OCI-M2 (cell line): Measurements from ENCODE around the gene PAWR.
"Not testable (repeated sequence)": the region's sequence is repeated elsewhere in the genome, so short reads cannot be mapped to it uniquely, and the experiment has no call there.

Experiments used
- DNase-seq: peaks from one replicate; lab custom pipeline; 2025; ENCODE audit not compliant: unreplicated experiment; lab: John Stamatoyannopoulos, UW

Gene PAWR

GRCh38 chr12:79687711-79688260, 3.0 kb downstream of the PAWR start:
- DNase-seq, result no peak

GRCh38 chr12:79686171-79686570, 4.6 kb downstream of the PAWR start:
- no peak for DNase-seq

DNA sequence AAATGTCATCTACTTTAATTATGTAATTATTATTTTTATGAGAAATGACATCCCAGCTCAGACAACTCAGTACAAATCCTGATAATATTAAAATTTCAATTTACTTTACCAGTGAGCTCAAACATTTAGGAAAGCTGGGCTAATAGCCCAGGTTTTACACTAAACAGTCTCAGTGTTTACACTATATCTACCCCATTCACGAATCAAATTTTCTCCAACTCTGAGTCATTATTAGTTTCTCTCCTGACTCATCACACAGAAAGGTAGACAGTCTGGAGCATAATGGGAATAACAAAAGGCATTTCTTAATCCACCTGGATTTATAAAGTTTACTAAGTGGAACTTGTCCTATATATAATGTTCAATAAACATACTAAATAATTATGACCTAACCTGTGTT, 5.7 kb downstream of the PAWR start:
- DNase-seq, result no peak

GRCh38 chr12:79684338-79684737, 6.4 kb downstream of the PAWR start:
- not testable (repeated sequence) for DNase-seq

GRCh38 chr12:79682593-79682992, 8.2 kb downstream of the PAWR start:
- DNase-seq, result no peak

DNA sequence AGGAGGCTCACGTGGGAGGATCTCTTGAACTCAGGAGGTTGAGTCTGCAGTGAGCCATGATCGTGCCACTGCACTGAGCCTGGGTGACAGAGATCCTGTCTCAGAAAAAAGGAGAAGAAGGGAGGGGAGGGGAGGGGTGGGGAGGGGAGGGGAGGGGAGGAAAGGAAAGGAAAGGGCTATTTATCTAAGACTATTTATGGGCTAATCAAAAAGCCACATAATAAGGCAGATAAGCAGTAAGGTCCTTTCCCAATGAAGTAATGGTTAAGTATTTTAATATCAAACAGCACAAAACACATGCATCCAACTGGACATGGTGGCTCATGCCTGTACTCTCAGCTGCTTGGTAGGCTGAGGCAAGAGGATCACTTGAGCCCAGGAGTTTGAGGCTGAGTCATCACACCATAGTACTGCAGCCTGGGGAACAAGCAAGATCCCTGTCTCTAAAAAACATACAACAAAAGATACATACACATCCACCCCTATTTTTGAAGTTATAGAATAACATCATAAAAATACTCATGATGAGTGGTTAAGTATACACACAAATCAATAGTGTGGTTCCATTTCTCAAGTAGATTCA, 9.7 kb downstream of the PAWR start:
- no peak for DNase-seq

DNA sequence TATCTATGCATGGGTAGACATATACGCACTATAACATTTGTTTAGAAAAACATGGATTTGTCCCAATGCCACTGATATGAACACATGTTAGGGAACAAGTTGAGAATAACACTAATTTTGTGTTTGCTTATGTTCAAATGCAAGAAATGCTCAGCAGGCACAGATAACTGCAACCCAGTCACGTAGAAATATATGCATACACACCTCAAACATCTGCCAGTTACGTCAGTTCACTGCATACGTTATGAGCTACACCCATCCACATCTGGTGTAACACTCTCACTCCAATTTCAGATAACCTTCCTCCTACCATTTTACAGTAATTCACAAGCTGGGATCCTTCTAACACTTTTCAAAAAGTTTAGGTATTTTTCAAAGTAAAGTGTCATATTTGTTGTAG, 10.7 kb downstream of the PAWR start:
- DNase-seq, result no peak

DNA sequence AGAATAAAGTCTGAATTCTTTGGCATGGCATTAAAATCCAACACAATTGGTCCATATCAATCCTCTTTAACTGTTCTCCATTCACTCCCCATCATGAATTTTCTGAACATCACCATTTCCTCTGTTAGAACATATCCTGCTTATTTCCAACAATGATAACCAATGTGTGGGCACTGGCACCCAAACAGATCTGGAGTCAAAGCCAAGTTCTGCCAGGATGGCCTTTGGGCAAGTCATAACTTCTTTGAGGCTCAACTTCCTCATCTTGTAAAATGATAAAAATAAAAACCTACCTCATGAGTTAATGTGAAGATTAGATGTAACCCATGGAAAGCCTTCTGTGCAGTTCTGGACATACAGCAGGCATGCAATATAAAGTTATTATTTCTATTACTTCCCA, 12.5 kb downstream of the PAWR start:
- DNase-seq, result no peak

DNA sequence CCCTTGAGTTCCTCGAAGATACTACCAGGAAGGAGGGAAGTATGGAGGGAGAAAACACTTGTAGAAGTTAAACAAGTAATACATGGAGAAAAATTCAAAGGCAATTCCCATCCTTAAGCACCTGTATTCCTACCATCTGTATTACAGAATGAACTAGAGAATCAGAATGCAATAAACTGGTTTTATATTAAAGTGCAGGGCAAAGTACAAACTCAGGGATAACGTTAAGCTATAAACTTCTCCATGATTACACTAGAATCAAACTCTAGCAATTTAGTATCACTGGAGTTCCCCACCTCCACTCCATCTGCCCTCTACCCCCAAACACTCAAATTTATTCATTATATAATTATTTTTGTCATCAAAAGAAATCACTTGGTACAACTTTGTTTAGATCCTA, 13.1 kb downstream of the PAWR start:
- no peak for DNase-seq

DNA sequence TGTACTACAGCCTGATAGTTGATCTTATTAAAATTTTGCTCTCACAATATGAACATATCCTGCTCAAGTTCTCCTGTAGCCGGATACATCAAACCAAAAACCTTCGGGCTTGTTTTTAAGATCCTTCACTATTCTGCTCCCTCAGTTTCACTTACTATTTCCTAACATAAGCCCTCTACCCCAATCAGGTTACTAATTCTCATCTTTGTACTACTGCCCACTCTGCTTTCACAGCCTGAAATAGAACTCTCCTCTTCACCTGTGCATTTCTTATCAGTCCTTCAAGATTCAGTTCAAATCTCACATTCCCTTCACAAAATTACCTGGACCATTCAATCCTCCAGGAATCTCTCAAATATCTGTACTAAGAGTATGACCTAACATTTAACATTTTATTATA, 14.2 kb downstream of the PAWR start:
- DNase-seq, result no peak

GRCh38 chr12:79674629-79675028, 16.1 kb downstream of the PAWR start:
- no peak for DNase-seq

GRCh38 chr12:79673354-79673753, 17.4 kb downstream of the PAWR start:
- no peak for DNase-seq

DNA sequence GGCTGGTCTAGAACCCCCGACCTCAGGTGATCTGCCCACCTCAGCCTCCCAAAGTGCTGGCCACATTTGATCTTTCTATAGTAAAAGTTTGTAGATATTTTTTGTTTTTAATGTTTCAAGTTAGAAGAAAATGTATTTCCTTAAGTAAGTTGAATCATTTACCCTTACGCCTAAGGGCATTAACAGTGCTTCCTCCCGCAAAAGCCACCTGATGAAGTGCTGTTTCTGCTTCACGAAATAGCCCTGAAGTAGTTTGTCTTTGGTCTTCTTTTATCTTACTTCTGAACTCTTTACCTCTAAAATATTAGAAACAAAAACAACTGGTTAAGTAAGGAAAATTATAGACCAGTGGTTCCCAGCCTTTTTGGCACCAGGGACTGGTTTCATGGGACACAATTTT, 22.7 kb downstream of the PAWR start:
- DNase-seq, result no peak

DNA sequence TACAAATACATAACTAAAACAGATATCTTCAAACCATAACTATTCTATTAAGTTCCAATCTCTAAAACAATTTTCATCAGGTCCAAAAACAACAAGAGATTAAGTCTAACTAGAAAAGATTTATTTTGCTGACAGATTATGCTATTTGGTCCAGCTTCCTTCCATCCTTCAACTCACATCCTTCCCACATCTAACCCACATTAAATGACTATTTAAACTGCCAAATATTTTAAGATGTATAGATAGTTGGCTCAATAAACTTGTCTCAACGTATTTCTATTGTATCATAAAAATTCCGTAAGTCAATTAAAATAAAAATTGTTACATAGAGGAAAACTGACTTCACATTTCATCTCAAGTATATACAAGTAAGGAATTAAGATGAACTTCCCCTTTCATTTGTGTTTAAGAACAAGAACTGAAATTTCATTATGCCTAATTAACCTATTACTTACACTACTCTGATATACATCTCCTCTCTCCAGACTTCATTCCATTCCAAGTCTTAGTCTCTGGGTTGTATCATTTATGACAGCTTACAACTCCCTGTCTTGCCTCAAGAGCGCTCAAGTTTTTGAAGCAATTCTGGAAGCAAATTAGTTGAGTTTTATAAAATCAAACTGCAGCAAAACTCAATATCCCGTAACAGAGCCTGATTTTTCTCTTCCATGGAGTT, 25.4 kb downstream of the PAWR start:
- no peak for DNase-seq

DNA sequence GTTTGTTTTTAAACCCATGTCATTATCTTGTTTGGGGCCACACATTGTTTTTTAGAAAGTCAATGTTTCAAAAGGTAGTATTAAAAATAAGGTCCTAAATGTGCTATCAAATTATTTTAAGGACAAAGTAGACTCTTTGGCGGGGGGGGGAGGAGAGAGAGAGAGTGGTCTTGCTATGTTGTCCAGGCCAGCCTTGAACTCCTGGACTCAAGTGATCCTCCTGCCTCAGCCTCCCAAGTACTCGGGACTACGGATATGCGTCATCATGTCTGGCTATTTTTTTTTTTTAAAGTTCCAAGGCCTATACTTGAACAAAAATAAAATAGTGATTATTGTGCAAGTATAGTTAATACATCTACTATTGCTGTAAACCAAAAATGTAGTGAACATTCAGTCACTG, 26.2 kb downstream of the PAWR start:
- no peak for DNase-seq

DNA sequence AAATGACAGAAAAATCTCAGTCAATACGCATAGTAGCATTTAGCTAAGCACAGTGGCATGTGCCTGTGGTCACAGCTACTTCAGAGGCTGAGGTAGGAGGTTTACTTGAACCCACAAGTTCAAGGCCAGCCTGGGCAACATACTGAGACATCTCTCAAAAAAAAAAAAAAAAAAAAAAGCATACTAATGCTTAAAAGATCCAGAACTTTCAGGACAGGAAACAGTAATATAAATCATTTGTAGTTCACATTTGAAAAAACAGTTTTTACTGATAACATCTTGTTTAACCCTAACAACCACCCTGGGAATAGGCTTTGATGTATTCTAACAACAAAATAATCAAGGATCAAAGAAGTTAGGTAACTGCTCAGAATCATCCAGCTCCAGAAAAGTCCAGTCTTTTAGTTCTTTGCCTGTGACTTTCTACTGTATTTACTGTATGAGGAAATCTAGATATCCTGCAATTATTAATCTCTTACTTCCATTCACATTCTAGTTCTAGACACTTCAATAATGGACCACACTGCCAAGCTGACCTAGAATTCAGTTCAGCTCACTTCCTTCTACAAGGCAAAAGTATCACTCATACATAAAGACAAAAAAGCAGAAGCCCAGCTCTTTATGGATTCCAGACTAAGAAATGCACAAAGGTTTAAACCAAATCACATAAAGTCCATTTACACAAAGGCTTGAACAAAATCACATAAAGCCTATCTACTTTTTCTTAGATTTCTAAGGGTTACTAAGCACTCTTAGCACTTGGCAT, 28.5 kb downstream of the PAWR start:
- no peak for DNase-seq

DNA sequence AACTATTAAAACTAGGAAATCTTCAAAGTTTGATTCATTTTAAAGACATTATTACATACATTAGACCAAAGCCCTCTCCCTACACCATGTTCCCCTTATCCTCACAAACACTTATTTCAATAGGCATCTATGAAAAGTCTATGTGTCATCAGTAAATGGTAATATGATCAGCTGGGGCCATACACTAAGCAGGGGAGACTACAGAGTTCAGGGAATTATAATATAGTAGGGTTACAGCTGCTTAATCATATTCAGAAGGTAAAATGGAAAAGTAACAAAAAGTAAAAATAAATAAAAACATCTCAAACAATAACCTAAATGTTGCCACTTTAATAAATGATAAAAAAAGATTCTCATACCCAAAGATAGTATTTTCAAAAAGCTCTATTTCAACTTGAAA, 29.1 kb downstream of the PAWR start:
- no peak for DNase-seq

DNA sequence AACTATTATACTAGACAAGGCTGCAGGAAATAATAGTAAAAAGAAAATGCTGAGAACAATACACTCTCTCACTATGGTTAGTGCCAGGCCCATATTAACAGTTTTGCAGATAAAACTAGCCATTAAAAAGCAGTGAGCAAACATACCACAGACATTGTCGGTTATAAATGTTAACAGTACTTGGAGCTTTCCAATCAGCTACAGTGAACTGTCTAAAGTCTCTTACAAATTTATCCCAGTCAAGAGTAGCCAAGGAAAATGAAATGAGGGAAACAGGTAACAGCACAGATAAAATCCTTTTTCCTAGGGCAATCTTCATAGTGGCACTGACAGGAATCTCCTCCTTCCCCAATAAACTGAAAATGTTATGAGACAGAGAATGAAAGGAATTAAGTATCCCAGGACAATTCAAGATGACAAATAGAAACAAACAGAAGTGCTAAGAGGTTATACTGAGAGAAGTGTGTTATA, 30.8 kb downstream of the PAWR start:
- DNase-seq, result no peak

DNA sequence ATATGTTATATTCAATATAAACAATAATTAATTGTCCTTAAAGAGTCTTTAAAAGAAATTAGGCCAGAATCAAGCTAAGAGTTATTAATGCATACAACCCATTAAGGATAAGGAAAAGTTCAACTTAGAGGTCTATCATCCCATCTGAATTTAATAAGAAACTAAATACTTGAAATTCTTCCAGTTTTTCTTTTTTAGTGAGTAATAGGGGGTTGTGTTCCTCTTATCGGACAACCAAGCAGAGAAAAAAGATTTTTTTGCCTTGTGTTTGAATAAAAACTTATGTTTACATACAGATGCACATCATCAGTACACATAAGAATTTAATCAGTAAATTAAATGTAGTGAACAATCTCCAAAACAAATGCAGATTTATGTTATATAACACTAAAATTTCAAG, 32.5 kb downstream of the PAWR start:
- no peak for DNase-seq

DNA sequence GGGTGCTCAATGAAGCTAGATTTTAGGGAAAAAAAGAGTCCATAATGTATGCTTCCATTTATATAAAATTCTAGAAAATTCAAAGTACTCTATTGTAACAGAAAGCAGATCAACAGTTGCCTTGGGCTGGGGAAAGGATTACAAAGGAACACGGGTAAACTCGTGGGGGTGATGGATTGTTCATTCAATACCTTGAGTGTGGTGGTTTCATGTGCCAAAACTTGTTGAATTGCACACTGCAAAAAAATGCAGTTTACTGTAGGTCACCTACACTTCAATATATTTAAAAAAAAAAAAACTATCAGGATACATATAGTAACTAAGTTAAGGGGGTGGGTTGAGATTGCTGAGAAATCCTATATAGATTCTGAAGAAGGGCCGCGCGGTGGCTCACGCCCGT, 33.6 kb downstream of the PAWR start:
- DNase-seq, result no peak

DNA sequence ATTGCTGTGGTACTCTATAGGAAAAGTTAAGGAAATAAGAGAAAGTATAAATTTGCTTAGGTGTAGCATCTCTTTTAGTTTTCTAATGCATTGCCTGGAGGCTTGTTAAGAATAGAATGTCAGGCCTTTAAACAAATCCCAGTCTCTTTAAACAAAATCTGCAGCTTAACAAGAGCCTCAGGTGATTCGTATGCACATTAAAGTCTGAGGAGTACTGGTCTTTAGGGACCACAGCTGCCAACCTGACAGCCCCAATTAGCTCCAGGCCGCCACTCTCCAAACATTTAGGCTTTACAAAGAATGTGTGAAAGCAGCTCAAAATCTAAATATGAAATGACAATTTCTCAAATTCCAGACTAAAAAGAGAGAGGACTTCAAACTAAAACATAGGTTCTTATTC, 35.7 kb downstream of the PAWR start:
- no peak for DNase-seq

- no peak for DNase-seq
Measured at GRCh38 chr12:79652521-79652920, 38.2 kb downstream of the PAWR start.
